HG02840 (cell line): ENCODE data around the gene PPP1R10.

ENCODE experiments used
- ATAC-seq: cut with Tn5 transposase; IDR thresholded peaks from one replicate; pipeline ENCODE4 v1.9.1; 2021; ENCODE audit warnings: mild to moderate bottlenecking, moderate library complexity, moderate number of reproducible peaks; ENCODE audit not compliant: unreplicated experiment, low FRiP score

PPP1R10 gene

DNA sequence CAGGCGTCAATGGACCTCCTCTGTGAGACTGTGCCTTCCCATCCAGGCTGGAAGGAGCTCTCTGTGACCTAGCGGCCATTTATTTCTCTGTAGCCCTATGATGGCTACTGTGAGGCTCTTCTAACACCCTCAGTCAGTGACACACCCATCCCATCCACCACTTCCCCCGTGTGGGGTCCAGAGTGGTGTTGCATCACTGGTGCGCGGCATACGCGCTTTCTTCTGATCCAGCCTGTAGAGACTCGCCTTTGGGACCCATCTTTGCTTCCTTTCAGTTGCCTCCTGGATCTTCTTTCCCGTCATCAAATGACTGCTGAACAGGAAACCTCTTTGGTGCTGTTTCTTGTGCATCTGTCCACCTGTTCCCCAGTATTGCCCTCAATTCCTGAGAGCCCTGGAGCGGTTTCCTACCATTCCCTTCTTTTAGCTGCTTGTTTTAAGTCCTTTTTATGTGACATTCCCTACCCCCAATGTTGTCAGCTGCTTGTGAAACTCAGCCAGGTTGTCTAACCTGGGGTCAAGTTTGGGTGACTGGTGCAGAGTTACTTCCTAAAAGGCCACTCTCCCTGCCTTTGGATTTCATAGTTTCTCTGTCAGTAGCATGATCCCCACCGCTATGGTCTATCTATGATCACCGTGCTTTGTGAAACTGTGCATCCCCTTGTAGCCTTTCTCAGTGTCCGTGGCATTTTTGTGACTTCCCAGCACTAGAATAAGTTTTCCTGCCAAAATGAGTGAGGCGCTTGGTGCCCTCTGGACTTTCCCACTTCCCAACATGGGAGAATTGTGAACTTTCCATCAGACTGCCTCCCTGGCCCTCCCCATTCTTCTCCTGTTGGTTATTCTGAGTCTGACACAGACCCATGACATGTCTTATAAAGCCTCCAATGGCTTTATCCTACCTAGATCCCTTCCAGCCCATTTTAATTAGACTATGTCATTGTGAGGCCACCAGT lies 54.3 kb downstream of the PPP1R10 start:
- ATAC-seq, result no peak

DNA sequence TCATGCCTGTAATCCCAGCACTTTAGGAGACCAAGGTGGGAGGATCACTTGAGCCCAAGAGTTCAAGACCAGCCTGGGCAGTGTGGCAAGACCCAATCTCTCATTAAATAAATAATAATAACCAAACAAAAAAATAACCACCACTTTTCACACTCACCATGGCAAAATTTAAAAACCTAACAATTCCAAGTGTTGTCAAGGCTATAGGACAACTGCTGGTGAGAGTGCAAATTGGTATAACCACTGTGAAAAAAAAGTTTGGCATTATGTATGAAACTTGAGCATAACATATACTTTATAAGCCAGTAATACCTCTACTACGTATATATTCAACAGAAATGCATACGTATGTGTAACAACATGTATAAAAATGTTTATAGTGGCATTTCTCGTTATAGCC lies 56.1 kb downstream of the PPP1R10 start:
- ATAC-seq, result no peak

- ATAC-seq, result no peak
Measured at GRCh38 chr6:30557683-30557981, 59.4 kb downstream of the PPP1R10 start.

DNA sequence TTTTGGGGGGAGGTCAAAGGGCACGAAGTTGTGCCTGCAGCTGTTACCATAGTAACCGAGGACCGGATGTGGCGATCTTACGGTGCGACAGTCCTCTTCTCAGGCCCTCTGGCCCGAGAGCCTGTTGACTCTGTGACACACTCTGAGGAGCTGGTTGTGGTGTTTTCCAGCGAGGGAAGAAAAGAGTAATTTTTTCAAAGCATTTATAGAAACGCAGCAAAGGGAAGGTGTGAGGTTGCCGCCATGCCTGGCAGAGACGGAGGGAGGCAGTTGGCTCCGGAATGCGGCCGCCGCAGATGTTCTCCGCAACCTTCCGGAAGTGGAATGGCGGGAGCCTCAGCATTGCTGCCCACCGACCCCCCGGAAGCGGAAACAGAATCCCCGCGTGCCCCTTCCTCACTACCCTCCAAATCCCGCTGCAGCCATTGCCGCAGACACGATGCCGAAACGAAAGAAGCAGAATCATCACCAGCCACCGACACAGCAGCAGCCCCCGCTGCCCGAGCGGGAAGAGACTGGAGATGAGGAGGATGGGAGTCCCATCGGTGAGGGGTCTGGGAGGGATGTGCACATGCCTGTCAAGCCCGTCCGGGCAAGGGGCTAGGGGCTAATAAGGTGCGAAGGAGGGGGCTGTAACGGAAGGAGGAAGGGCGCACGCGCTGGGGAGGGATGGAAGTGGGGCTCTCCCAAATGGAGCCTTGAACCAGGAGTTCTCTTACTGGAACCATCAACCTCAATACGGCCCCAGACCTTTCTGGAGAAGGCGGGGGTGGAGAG lies 59.9 kb downstream of the PPP1R10 start, which contains the start of gene PRR3:
Gene PRR3 (plus strand): TSS at position 390 of the 777 bp plus-strand sequence. CDS start 50 bp downstream, at position 440.
- peak; percentile 55 for ATAC-seq

- ATAC-seq, result peak; percentile 68
Measured at GRCh38 chr6:30556066-30556905, 60.8 kb downstream of the PPP1R10 start, which contains the start of gene GNL1. Gene GNL1, minus strand, starts transcription at chr6:30556489. Its CDS starts 286 bp downstream, at chr6:30556203.

- no peak for ATAC-seq
Measured at GRCh38 chr6:30555816-30556065, 61.3 kb downstream of the PPP1R10 start.

GRCh38 chr6:30554962-30555815 lies 61.9 kb downstream of the PPP1R10 start:
- ATAC-seq, result no peak

DNA sequence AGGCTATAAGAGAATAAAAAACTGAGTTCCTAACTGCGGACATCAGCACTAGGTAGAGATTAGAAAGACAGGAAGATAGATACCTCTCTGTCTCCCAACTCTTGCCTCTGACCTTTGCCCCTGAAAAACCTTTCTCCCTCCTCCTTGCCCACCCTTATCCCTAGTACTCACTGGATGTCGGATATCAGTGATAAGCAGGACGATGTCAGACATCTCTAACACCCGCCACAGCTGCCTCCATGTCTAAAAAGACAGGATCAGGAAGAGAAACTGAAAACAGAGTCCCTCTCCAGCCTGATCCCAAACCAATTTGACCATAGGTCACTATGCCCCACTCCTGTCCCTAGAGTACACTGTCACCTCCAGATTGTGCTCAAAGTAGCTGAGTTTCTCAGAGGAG lies 62.6 kb downstream of the PPP1R10 start:
- ATAC-seq, result no peak
